AG10803 (cell line): ENCODE measurements around the gene KCNQ1.
"Not testable (repeated sequence)": the region's sequence is repeated elsewhere in the genome, so short reads cannot be mapped to it uniquely, and the experiment has no call there.

Experiments used
- DNase-seq: peaks from one replicate; pipeline ENCODE4 v3.0.0; 2010; ENCODE audit warnings: low read depth
- H3K4me3 ChIP-seq: 2 replicates; pipeline ENCODE4 v1.5.1; 2011; ENCODE audit warnings: mild to moderate bottlenecking, low read length, control low read depth
- CTCF ChIP-seq: conservative IDR thresholded peaks from 2 replicates; pipeline ENCODE4 v1.5.1; 2011; ENCODE audit warnings: mild to moderate bottlenecking, low read length, control low read depth, inconsistent platforms

Gene KCNQ1

GRCh38 chr11:2631161-2631560, 186.4 kb downstream of the KCNQ1 start:
- DNase-seq = no peak
- TF ChIP-seq CTCF = no peak
- H3K4me3 ChIP-seq = no peak overlapping the region

- H3K4me3 ChIP-seq, DNase-seq: not testable (repeated sequence)
Measured at GRCh38 chr11:2639763-2640162, 195.0 kb downstream of the KCNQ1 start.

- no peak for TF ChIP-seq CTCF
- H3K4me3 ChIP-seq = no peak overlapping the region
- DNase-seq = no peak
Measured at GRCh38 chr11:2641623-2642022, 196.8 kb downstream of the KCNQ1 start.

- H3K4me3 ChIP-seq = no peak overlapping the region
- DNase-seq = no peak
- TF ChIP-seq CTCF = no peak
Measured at GRCh38 chr11:2643746-2644145, 198.9 kb downstream of the KCNQ1 start.

- TF ChIP-seq CTCF = no peak
- no peak for DNase-seq
- H3K4me3 ChIP-seq = no peak overlapping the region
Measured at GRCh38 chr11:2644844-2645778, 200.3 kb downstream of the KCNQ1 start.

GRCh38 chr11:2645779-2646118, 200.9 kb downstream of the KCNQ1 start:
- H3K4me3 ChIP-seq = no peak overlapping the region
- DNase-seq = no peak
- TF ChIP-seq CTCF = no peak

- no peak for TF ChIP-seq CTCF
- no peak for DNase-seq
- no peak overlapping the region for H3K4me3 ChIP-seq
Measured at GRCh38 chr11:2647167-2647566, 202.4 kb downstream of the KCNQ1 start.
